Measurements from ENCODE around the gene GCNA.

The GCNA gene

DNA sequence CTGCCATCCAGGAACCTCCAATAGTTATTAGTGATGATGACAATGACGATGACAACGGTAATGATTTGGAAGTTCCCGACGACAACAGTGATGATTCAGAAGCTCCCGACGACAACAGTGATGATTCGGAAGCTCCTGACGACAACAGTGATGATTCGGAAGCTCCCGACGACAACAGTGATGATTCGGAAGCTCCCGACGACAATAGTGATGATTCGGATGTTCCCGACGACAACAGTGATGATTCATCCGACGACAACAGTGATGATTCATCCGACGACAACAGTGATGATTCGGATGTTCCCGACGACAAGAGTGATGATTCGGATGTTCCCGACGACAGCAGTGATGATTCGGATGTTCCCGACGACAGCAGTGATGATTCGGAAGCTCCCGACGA is 25.4 kb downstream of the GCNA start:
- H3K4me3 ChIP-seq (ENCODE audit: low read depth in 1 of 2, low read length in 2 of 2) = no peak overlapping the region
- H3K79me2 ChIP-seq (ENCODE audit: insufficient read depth, low read length) = no peaks in the 10 kb centered on the region
- H3K9me3 ChIP-seq (ENCODE audit: insufficient read depth, low read length, severe bottlenecking) = no peaks in the 10 kb centered on the region
- H3K27me3 ChIP-seq (ENCODE audit: insufficient read depth, low read length, poor library complexity) = no peaks in the 10 kb centered on the region
- ATAC-seq (ENCODE audit: insufficient read depth, low read depth) (no peak), DNase-seq (no peak)
- H2AFZ ChIP-seq (ENCODE audit: low read depth, low read length) = no peak overlapping the region
- H4K20me1 ChIP-seq (ENCODE audit: insufficient read depth, low read length) = no peaks in the 10 kb centered on the region
- H3K36me3 ChIP-seq (ENCODE audit: insufficient read depth, low read length) = peaks cover 48% of the 10 kb centered on the region
- H3K9ac ChIP-seq (ENCODE audit: low read depth, low read length) = no peak overlapping the region
- H3K4me1 ChIP-seq (ENCODE audit: insufficient read depth, low read length) = peaks cover 8% of the 10 kb centered on the region
- H3K4me2 ChIP-seq (ENCODE audit: insufficient read depth, low read length) = no peak overlapping the region
- no peak for TF ChIP-seq EZH2 (IDR thresholded peaks at IDR 0.05; ENCODE audit: borderline replicate concordance, low read depth, low read length, severe bottlenecking)
- TF ChIP-seq, protein P1, sequence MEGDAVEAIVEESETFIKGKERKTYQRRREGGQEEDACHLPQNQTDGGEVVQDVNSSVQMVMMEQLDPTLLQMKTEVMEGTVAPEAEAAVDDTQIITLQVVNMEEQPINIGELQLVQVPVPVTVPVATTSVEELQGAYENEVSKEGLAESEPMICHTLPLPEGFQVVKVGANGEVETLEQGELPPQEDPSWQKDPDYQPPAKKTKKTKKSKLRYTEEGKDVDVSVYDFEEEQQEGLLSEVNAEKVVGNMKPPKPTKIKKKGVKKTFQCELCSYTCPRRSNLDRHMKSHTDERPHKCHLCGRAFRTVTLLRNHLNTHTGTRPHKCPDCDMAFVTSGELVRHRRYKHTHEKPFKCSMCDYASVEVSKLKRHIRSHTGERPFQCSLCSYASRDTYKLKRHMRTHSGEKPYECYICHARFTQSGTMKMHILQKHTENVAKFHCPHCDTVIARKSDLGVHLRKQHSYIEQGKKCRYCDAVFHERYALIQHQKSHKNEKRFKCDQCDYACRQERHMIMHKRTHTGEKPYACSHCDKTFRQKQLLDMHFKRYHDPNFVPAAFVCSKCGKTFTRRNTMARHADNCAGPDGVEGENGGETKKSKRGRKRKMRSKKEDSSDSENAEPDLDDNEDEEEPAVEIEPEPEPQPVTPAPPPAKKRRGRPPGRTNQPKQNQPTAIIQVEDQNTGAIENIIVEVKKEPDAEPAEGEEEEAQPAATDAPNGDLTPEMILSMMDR (IDR thresholded peaks at IDR 0.05; ENCODE audit: borderline replicate concordance, extremely low read depth, low read length, poor library complexity, severe bottlenecking) = no peak
- H3K27ac ChIP-seq (ENCODE audit: low read length) = no peak overlapping the region

DNA sequence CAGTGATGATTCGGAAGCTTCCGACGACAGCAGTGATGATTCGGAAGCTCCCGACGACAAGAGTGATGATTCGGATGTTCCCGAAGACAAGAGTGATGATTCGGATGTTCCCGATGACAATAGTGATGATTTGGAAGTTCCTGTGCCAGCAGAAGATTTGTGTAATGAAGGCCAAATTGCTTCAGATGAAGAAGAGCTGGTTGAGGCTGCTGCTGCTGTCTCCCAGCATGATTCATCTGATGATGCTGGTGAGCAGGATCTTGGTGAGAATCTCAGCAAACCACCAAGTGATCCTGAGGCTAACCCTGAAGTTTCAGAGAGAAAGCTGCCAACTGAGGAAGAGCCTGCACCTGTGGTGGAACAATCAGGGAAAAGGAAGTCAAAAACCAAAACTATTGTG is 25.9 kb downstream of the GCNA start:
- Histone ChIP-seq H4K20me1 (ENCODE audit: insufficient read depth, low read length) (no peaks in the 10 kb centered on the region), H3K27ac (ENCODE audit: low read length) (no peak overlapping the region), H3K27me3 (ENCODE audit: insufficient read depth, low read length, poor library complexity) (no peaks in the 10 kb centered on the region), H3K36me3 (ENCODE audit: insufficient read depth, low read length) (peaks cover 49% of the 10 kb centered on the region), H3K79me2 (ENCODE audit: insufficient read depth, low read length) (no peaks in the 10 kb centered on the region), H3K4me1 (ENCODE audit: insufficient read depth, low read length) (peaks cover 8% of the 10 kb centered on the region), H3K9me3 (ENCODE audit: insufficient read depth, low read length, severe bottlenecking) (no peaks in the 10 kb centered on the region), H2AFZ (ENCODE audit: low read depth, low read length) (no peak overlapping the region), H3K9ac (ENCODE audit: low read depth, low read length) (no peak overlapping the region), H3K4me2 (ENCODE audit: insufficient read depth, low read length) (no peak overlapping the region), H3K4me3 (ENCODE audit: low read depth in 1 of 2, low read length in 2 of 2) (no peak overlapping the region)
- no peak for ATAC-seq (ENCODE audit: insufficient read depth, low read depth)
- DNase-seq = no peak
- TF ChIP-seq EZH2 (IDR thresholded peaks at IDR 0.05; ENCODE audit: borderline replicate concordance, low read depth, low read length, severe bottlenecking) = no peak
- TF ChIP-seq, protein P1 (IDR thresholded peaks at IDR 0.05; ENCODE audit: borderline replicate concordance, extremely low read depth, low read length, poor library complexity, severe bottlenecking) = no peak

DNA sequence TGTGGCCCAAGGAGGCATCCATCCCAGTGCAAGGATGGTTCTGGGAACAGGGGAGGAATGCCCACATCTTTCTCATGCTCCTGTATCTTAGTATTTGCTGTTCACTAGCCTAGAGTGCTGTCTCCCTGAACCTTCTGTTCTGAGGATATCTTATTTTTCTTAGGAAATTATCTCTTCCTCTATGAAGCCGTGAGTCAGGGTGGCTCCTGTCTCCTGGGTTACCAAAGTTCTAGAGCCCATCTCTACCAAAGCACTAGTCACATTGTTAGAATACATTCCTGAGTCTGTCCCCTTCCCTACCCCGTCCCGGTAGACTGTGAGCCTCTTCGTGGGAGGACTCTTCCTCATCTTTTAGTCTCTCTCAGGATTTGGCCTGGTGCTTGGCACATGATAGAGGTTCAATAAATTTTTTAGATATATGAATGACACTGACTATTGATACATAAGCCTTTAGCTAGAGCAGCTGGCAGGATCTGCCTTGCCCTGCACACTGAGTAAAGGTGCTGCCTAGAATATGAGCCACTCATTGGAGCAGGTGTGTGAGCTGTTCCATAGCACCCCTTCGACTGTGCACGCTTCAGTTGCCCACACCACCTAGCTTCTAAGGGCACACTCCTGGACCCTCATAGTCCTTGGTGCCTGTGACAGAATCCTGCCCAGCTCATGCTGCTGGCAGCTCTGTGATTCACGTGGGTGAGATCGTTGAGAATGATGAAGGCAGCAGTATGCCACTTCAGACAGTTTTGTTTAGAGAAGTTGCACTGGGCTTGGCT is 26.7 kb downstream of the GCNA start:
- DNase-seq = no peak
- H3K4me1 ChIP-seq (ENCODE audit: insufficient read depth, low read length) = peaks cover 8% of the 10 kb centered on the region
- no peaks in the 10 kb centered on the region for H4K20me1 ChIP-seq (ENCODE audit: insufficient read depth, low read length)
- H3K4me3 ChIP-seq (ENCODE audit: low read depth in 1 of 2, low read length in 2 of 2) = no peak overlapping the region
- peaks cover 50% of the 10 kb centered on the region for H3K36me3 ChIP-seq (ENCODE audit: insufficient read depth, low read length)
- H3K9me3 ChIP-seq (ENCODE audit: insufficient read depth, low read length, severe bottlenecking) = no peaks in the 10 kb centered on the region
- H2AFZ ChIP-seq (ENCODE audit: low read depth, low read length) = no peak overlapping the region
- TF ChIP-seq EZH2 (IDR thresholded peaks at IDR 0.05; ENCODE audit: borderline replicate concordance, low read depth, low read length, severe bottlenecking) = no peak
- TF ChIP-seq, protein P1 (IDR thresholded peaks at IDR 0.05; ENCODE audit: borderline replicate concordance, extremely low read depth, low read length, poor library complexity, severe bottlenecking) = no peak
- no peaks in the 10 kb centered on the region for H3K79me2 ChIP-seq (ENCODE audit: insufficient read depth, low read length)
- no peak overlapping the region for H3K27ac ChIP-seq (ENCODE audit: low read length)
- ATAC-seq (ENCODE audit: insufficient read depth, low read depth) = no peak
- no peak overlapping the region for H3K4me2 ChIP-seq (ENCODE audit: insufficient read depth, low read length)
- no peak overlapping the region for H3K9ac ChIP-seq (ENCODE audit: low read depth, low read length)
- no peaks in the 10 kb centered on the region for H3K27me3 ChIP-seq (ENCODE audit: insufficient read depth, low read length, poor library complexity)
